ENCODE measurements around the gene MT1A. TPM values are rescaled to one million over a fixed set of nuclear protein-coding genes. Genes with fewer than 3 reads are reported as not detected.
A peak's percentile ranks its signal among the peaks of the same experiment; 100 is the strongest.
"Not testable (repeated sequence)": the region's sequence is repeated elsewhere in the genome, so short reads cannot be mapped to it uniquely, and the experiment has no call there.

MT1A gene
- total and polyA plus RNA-seq, 7 donors = 4.0 to 4,396 (median 128) TPM

GRCh38 chr16:56667581-56668571, 29.4 kb downstream of the MT1A start, which contains the start of gene MT1G:
Gene MT1G (minus strand): TSS chr16:56668065. CDS start chr16:56667993, 72 bp downstream.
- peak within 1 kb of the TSS; percentile 30 for H3K4me3 ChIP-seq
- TF ChIP-seq, protein P1, sequence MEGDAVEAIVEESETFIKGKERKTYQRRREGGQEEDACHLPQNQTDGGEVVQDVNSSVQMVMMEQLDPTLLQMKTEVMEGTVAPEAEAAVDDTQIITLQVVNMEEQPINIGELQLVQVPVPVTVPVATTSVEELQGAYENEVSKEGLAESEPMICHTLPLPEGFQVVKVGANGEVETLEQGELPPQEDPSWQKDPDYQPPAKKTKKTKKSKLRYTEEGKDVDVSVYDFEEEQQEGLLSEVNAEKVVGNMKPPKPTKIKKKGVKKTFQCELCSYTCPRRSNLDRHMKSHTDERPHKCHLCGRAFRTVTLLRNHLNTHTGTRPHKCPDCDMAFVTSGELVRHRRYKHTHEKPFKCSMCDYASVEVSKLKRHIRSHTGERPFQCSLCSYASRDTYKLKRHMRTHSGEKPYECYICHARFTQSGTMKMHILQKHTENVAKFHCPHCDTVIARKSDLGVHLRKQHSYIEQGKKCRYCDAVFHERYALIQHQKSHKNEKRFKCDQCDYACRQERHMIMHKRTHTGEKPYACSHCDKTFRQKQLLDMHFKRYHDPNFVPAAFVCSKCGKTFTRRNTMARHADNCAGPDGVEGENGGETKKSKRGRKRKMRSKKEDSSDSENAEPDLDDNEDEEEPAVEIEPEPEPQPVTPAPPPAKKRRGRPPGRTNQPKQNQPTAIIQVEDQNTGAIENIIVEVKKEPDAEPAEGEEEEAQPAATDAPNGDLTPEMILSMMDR (IDR thresholded peaks at IDR 0.05) = no peak
- 21 to 24% (median 22%) methylated on average over 38 to 46 of the region's 46 CpGs for whole genome bisulfite sequencing, 3 donors

GRCh38 chr16:56669005-56669839, 30.8 kb downstream of the MT1A start, which contains the start of gene MT1H:
Gene MT1H (plus strand): TSS chr16:56669814. CDS start chr16:56669885, 71 bp downstream.
- DNase-seq (no peak), ATAC-seq (no peak)
- intact Hi-C loops (cut with DNase I) = no loop called here
- Histone ChIP-seq H3K4me1 (no peaks in the 10 kb centered on the region), H3K27ac (no peak within 1 kb of the TSS), H3K36me3 (ENCODE audit: insufficient read depth in 1 of 2, low read depth in 1 of 2) (no peaks in the 10 kb centered on the region), H3K9me3 (no peaks in the 10 kb centered on the region), H3K4me3 (no peak within 1 kb of the TSS), H3K27me3 (ENCODE audit: insufficient read depth in 3 of 3, low read length in 2 of 3) (peaks cover 0 to 46% (median 4%) of the 10 kb centered on the region in 3 donors)
- TF ChIP-seq, protein P1 (IDR thresholded peaks at IDR 0.05) = no peak
- 40 to 46% (median 44%) methylated on average over 34 to 38 of the region's 38 CpGs for WGBS, 3 donors

More at GRCh38 chr16:56667581-56668571, 29.4 kb downstream of the MT1A start, which contains the start of gene MT1G:
- no peaks in the 10 kb centered on the region for H3K36me3 ChIP-seq (ENCODE audit: insufficient read depth in 1 of 2, low read depth in 1 of 2)
- H3K4me1 ChIP-seq = no peaks in the 10 kb centered on the region
- intact Hi-C loops (cut with DNase I) = no loop called here
- peaks cover 2 to 55% (median 4%) of the 10 kb centered on the region in 3 donors for H3K27me3 ChIP-seq (ENCODE audit: insufficient read depth in 3 of 3, low read length in 2 of 3)
- ATAC-seq (peak; percentile 72 to 78 (median 76)), DNase-seq (peak; percentile 68 to 78)
- no peaks in the 10 kb centered on the region for H3K9me3 ChIP-seq
- H3K27ac ChIP-seq = no peak within 1 kb of the TSS

GRCh38 chr16:56669840-56670619, 31.6 kb downstream of the MT1A start:
- H3K9me3 ChIP-seq = no peaks in the 10 kb centered on the region
- 41 to 43% (median 42%) methylated on average over 19 of the region's 19 CpGs for WGBS, 3 donors
- TF ChIP-seq, protein P1 (IDR thresholded peaks at IDR 0.05) = no peak
- H3K4me3 ChIP-seq = no peak overlapping the region
- H3K27ac ChIP-seq = no peak overlapping the region
- no peaks in the 10 kb centered on the region for H3K36me3 ChIP-seq (ENCODE audit: insufficient read depth in 1 of 2, low read depth in 1 of 2)
- intact Hi-C loops (cut with DNase I) = loop anchor here in 1 of 2 donors (5.0 kb wide), 1 partner anchor 38 kb away; the partner anchor contains the start of gene MT1M
- DNase-seq (no peak), ATAC-seq (no peak)
- H3K4me1 ChIP-seq = no peaks in the 10 kb centered on the region
- peaks cover 0 to 45% (median 4%) of the 10 kb centered on the region in 3 donors for H3K27me3 ChIP-seq (ENCODE audit: insufficient read depth in 3 of 3, low read length in 2 of 3)

DNA sequence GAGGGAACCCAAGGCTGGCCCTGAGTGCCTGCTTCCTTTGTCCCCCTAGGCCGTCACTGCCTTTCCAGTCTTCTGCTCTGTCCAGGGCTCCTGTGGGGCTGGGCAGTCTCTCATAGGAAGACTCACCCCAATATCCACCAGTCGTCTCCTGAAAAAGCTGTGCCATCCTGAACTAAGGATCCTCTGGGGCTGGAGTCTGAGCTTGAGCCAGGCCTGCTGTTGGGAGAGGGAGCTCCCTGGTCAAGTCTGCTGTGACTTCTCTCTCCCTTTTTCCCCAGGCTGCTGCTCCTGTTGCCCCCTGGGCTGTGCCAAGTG, 32.1 kb downstream of the MT1A start:
- H3K27me3 ChIP-seq (ENCODE audit: insufficient read depth in 3 of 3, low read length in 2 of 3) = peaks cover 0 to 45% (median 4%) of the 10 kb centered on the region in 3 donors
- H3K4me1 ChIP-seq = no peaks in the 10 kb centered on the region
- intact Hi-C loops (cut with DNase I) = loop anchor here in 1 of 2 donors (5.0 kb wide), 1 partner anchor 38 kb away; the partner anchor contains the start of gene MT1M
- ATAC-seq (no peak), DNase-seq (no peak)
- H3K4me3 ChIP-seq = no peak overlapping the region
- no peaks in the 10 kb centered on the region for H3K36me3 ChIP-seq (ENCODE audit: insufficient read depth in 1 of 2, low read depth in 1 of 2)
- TF ChIP-seq, protein P1 (IDR thresholded peaks at IDR 0.05) = no peak
- no peak overlapping the region for H3K27ac ChIP-seq
- no peaks in the 10 kb centered on the region for H3K9me3 ChIP-seq
- WGBS, 3 donors = 56 to 72% (median 68%) methylated on average over 2 of the region's 2 CpGs

GRCh38 chr16:56671691-56672090, 33.2 kb downstream of the MT1A start:
- intact Hi-C loops (cut with DNase I) = loop anchor here in 1 of 2 donors (2.0 to 5.0 kb wide), 3 partner anchors 31 to 69 kb away; partner anchors contain the start of gene MT1M
- H3K36me3 ChIP-seq (ENCODE audit: insufficient read depth in 1 of 2, low read depth in 1 of 2); H3K27ac ChIP-seq; H3K9me3 ChIP-seq; H3K4me1 ChIP-seq; H3K4me3 ChIP-seq; DNase-seq: not testable (repeated sequence)
- peak in 1 of 4 donors; percentile 14 for ATAC-seq
- WGBS, 3 donors = 44 to 73% (median 58%) methylated on average over 2 of the region's 2 CpGs
- H3K27me3 ChIP-seq (ENCODE audit: insufficient read depth in 3 of 3, low read length in 2 of 3) = peaks cover 0 to 48% (median 4%) of the 10 kb centered on the region in 3 donors

DNA sequence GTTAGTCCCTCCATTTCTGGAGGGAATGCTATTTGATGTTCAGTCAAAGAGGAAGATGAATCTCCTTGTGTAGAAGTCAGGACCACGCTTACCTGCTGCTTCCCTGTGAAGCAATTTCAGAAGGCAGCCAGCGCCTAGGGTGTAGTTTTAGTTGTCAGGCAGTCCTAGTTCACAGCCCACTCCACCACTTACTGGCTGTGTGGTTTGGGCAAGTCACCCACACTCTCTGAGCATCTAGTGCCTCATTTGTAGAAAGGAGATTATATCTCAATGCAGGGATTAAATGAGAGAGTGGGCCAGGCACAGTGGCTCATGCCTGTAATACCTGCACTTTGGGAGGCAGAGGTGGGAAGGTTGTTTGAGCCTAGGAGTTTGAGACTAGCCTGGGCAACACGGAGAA, 33.7 kb downstream of the MT1A start:
- not testable (repeated sequence) for H3K4me3 ChIP-seq; ATAC-seq; DNase-seq; H3K36me3 ChIP-seq (ENCODE audit: insufficient read depth in 1 of 2, low read depth in 1 of 2); H3K27ac ChIP-seq; H3K4me1 ChIP-seq; H3K9me3 ChIP-seq
- intact Hi-C loops (cut with DNase I) = loop anchor here in 1 of 2 donors (2.0 to 5.0 kb wide), 3 partner anchors 31 to 69 kb away; partner anchors contain the start of gene MT1M
- H3K27me3 ChIP-seq (ENCODE audit: insufficient read depth in 3 of 3, low read length in 2 of 3) = peaks cover 0 to 44% (median 4%) of the 10 kb centered on the region in 3 donors
- 80 to 98% (median 97%) methylated on average over 3 of the region's 3 CpGs for WGBS, 3 donors

Measured in psoas muscle (tissue), 8 donors.